ENCODE measurements around the gene NRL.

DNA sequence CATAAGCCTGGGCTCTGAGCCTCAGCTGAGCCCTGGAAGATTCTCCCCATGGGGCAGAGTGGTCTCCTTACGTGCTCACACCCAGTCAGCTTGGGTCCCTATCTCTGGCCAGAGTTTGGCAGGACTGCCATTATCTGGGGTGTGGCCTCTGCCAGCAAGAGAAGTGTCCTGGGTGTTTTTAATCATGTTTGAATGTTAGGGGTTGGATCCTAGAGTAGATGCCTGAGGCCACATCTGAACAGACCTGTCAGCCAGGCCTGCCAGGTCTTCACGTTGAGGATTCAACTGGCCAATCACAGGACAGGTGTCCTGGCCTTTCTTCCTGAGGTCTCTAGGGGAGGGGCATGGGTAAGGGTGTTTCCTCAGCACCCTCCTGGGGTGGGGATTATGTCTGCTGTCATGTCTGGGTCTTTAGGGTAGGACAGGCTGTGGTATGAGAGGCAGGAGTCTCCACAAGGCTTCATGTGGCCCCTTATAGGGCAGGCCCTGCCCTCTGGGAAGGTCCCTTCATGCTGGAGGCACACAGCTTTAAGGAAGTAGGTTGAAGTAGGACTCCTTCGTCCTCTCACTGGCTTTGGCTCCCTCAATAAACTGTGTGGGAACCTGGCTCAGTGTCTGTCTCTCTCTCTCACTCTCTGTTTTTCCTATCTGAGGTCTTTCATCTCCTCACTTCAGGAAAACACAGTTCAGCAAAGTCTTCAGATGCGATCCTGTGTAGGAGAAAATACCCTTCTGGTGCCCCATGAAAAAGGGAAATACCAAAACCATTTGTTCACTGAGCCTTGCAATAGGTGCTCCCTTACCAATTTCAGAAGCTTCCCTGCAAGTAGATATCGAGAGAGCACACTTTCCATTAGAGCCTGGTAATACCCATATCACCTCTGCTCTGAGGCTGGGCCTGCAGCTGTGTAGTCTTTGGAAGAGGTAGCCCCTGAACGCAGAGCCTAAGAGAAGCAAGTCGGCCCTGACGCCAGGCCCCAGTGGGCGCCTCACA lies 9.0 kb upstream of the NRL start:
- TF ChIP-seq GATA2 (IDR thresholded peaks at IDR 0.05; ENCODE audit: low read depth, low read length) = no peak
- TF ChIP-seq GATA3 (IDR thresholded peaks at IDR 0.05; ENCODE audit: low read depth, low read length) = no peak

Data from SH-SY5Y (cell line).